ENCODE results near the gene PIGQ.
A peak's percentile ranks its signal among the peaks of the same experiment; 100 is the strongest.

Gene PIGQ

GRCh38 chr16:568401-569258 lies 1.1 kb upstream of the PIGQ start:
- DNase-seq: no peak

GRCh38 chr16:572865-573650 lies 3.3 kb downstream of the PIGQ start:
- no peak for DNase-seq

- no peak for DNase-seq
These were observed 4.4 kb downstream of the PIGQ start for GRCh38 chr16:574021-574760.

GRCh38 chr16:575354-576196 lies 5.8 kb downstream of the PIGQ start:
- DNase-seq: no peak

GRCh38 chr16:576197-576822 lies 6.5 kb downstream of the PIGQ start:
- no peak for DNase-seq

GRCh38 chr16:576823-577201 lies 7.0 kb downstream of the PIGQ start:
- no peak for DNase-seq

GRCh38 chr16:577796-578195 lies 8.0 kb downstream of the PIGQ start:
- no peak for DNase-seq

GRCh38 chr16:578232-578869 lies 8.6 kb downstream of the PIGQ start:
- DNase-seq: no peak

GRCh38 chr16:578870-579405 lies 9.2 kb downstream of the PIGQ start:
- peak; percentile 65 for DNase-seq

GRCh38 chr16:580141-580945 lies 10.6 kb downstream of the PIGQ start:
- no peak for DNase-seq

- DNase-seq: no peak
These were observed 11.3 kb downstream of the PIGQ start for GRCh38 chr16:580946-581498.

GRCh38 chr16:582218-582613 lies 12.4 kb downstream of the PIGQ start:
- DNase-seq: no peak

GRCh38 chr16:582614-583331 lies 13.0 kb downstream of the PIGQ start:
- DNase-seq: no peak

- no peak for DNase-seq
These were observed 13.7 kb downstream of the PIGQ start for GRCh38 chr16:583470-583814.

- no peak for DNase-seq
These were observed 14.2 kb downstream of the PIGQ start for GRCh38 chr16:583815-584591.

- DNase-seq: no peak
These were observed 15.6 kb downstream of the PIGQ start for GRCh38 chr16:585351-585750.

- DNase-seq: peak; percentile 35
These were observed 16.4 kb downstream of the PIGQ start for GRCh38 chr16:586047-586644.

Data from fibroblast of skin of scalp (primary cell).